Measurements from ENCODE around the gene AAMP. TPM values are rescaled to one million over a fixed set of nuclear protein-coding genes. Genes with fewer than 3 reads are reported as not detected.

AAMP gene
- total RNA-seq, 1 donor from 2014 or later, result 82.2 TPM

- DNase-seq (ENCODE audit: extremely low spot score, unreplicated experiment), result no peak
- Mint-ChIP-seq H3K36me3 (peaks cover 9% of the 10 kb centered on the region), H3K4me3 (no peak overlapping the region), H3K27ac (peak overlapping the region; percentile 46), H3K4me1 (ENCODE audit: unreplicated experiment) (peaks cover 33% of the 10 kb centered on the region), H3K27me3 (no peaks in the 10 kb centered on the region), H3K9me3 (no peaks in the 10 kb centered on the region)
- no peak for TF ChIP-seq CTCF (conservative IDR thresholded peaks at IDR 0.05)
These were observed 9.8 kb downstream of the AAMP start for GRCh38 chr2:218260166-218260565.

GRCh38 chr2:218259099-218259961, 10.6 kb downstream of the AAMP start:
- H3K27me3 Mint-ChIP-seq, result no peaks in the 10 kb centered on the region
- no peak for TF ChIP-seq CTCF (conservative IDR thresholded peaks at IDR 0.05)
- H3K4me1 Mint-ChIP-seq (ENCODE audit: unreplicated experiment), result peaks cover 33% of the 10 kb centered on the region
- peaks cover 14% of the 10 kb centered on the region for H3K36me3 Mint-ChIP-seq
- peak overlapping the region; percentile 32 for H3K4me3 Mint-ChIP-seq
- peak overlapping the region; percentile 72 for H3K27ac Mint-ChIP-seq
- no peaks in the 10 kb centered on the region for H3K9me3 Mint-ChIP-seq
- no peak for DNase-seq (ENCODE audit: extremely low spot score, unreplicated experiment)

- Mint-ChIP-seq H3K9me3 (no peaks in the 10 kb centered on the region), H3K36me3 (peaks cover 12% of the 10 kb centered on the region), H3K27me3 (no peaks in the 10 kb centered on the region), H3K4me1 (ENCODE audit: unreplicated experiment) (peaks cover 27% of the 10 kb centered on the region), H3K4me3 (no peak overlapping the region), H3K27ac (no peak overlapping the region)
- DNase-seq (ENCODE audit: extremely low spot score, unreplicated experiment), result no peak
- peak; percentile 73 for TF ChIP-seq CTCF (conservative IDR thresholded peaks at IDR 0.05)
These were observed 12.5 kb downstream of the AAMP start for GRCh38 chr2:218257390-218257981.

- Mint-ChIP-seq H3K36me3 (peaks cover 12% of the 10 kb centered on the region), H3K4me3 (no peak overlapping the region), H3K9me3 (no peaks in the 10 kb centered on the region), H3K27ac (no peak overlapping the region), H3K4me1 (ENCODE audit: unreplicated experiment) (peaks cover 27% of the 10 kb centered on the region), H3K27me3 (no peaks in the 10 kb centered on the region)
- no peak for DNase-seq (ENCODE audit: extremely low spot score, unreplicated experiment)
- TF ChIP-seq CTCF (conservative IDR thresholded peaks at IDR 0.05), result no peak
These were observed 13.2 kb downstream of the AAMP start for GRCh38 chr2:218256612-218257350.

- Mint-ChIP-seq H3K36me3 (peaks cover 12% of the 10 kb centered on the region), H3K9me3 (no peaks in the 10 kb centered on the region), H3K4me3 (no peak overlapping the region), H3K27ac (no peak overlapping the region), H3K4me1 (ENCODE audit: unreplicated experiment) (peaks cover 18% of the 10 kb centered on the region), H3K27me3 (no peaks in the 10 kb centered on the region)
- no peak for TF ChIP-seq CTCF (conservative IDR thresholded peaks at IDR 0.05)
- no peak for DNase-seq (ENCODE audit: extremely low spot score, unreplicated experiment)
These were observed 14.5 kb downstream of the AAMP start for GRCh38 chr2:218255446-218255845.
